ENCODE results near the gene C1orf159. TPM values are rescaled to one million over a fixed set of nuclear protein-coding genes. Genes with fewer than 3 reads are reported as not detected.

C1orf159 gene
- total and polyA plus RNA-seq, 7 donors: 1.5 to 6.7 (median 3.5) TPM

DNA sequence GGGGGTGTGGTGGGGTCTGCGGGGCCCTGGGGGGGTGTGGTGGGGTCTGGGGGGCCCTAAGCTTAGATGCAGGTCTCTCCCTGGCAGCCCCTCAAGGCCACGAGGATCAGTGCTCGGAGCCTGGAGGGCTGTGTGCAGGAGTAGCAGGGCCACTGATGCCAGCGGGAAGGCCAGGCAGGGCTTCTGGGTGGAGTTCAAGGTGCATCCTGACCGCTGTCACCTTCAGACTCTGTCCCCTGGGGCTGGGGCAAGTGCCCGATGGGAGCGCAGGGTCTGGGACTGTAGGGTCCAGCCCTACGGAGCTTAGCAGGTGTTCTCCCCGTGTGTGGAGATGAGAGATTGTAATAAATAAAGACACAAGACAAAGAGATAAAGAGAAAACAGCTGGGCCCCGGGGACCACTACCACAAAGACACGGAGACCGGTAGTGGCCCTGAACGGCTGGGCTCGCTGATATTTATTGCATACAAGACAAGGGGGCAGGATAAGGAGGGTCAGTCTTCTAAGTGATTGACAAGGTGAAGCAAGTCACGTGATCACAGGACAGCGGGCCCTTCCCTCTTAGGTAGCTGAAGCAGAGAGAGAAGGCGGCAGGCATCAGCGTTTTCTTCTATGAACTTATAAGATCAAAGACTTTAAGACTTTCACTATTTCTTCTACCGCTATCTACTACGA, 50.5 kb downstream of the C1orf159 start:
- intact Hi-C loops (cut with DNase I): no loop called here
- 62 to 64% (median 63%) methylated on average over 19 to 20 of the region's 20 CpGs for WGBS, 3 donors
- Histone ChIP-seq H3K9me3 (no peaks in the 10 kb centered on the region), H3K36me3 (ENCODE audit: insufficient read depth in 1 of 2, low read depth in 1 of 2) (no peaks in the 10 kb centered on the region), H3K4me1 (peaks cover 3% of the 10 kb centered on the region), H3K27me3 (ENCODE audit: insufficient read depth in 3 of 3, low read length in 2 of 3) (peaks cover 0 to 88% (median 43%) of the 10 kb centered on the region in 3 donors), H3K4me3 (no peak overlapping the region), H3K27ac (no peak overlapping the region)
- TF ChIP-seq, protein P1, sequence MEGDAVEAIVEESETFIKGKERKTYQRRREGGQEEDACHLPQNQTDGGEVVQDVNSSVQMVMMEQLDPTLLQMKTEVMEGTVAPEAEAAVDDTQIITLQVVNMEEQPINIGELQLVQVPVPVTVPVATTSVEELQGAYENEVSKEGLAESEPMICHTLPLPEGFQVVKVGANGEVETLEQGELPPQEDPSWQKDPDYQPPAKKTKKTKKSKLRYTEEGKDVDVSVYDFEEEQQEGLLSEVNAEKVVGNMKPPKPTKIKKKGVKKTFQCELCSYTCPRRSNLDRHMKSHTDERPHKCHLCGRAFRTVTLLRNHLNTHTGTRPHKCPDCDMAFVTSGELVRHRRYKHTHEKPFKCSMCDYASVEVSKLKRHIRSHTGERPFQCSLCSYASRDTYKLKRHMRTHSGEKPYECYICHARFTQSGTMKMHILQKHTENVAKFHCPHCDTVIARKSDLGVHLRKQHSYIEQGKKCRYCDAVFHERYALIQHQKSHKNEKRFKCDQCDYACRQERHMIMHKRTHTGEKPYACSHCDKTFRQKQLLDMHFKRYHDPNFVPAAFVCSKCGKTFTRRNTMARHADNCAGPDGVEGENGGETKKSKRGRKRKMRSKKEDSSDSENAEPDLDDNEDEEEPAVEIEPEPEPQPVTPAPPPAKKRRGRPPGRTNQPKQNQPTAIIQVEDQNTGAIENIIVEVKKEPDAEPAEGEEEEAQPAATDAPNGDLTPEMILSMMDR (IDR thresholded peaks at IDR 0.05): no peak
- ATAC-seq (no peak), DNase-seq (no peak)

DNA sequence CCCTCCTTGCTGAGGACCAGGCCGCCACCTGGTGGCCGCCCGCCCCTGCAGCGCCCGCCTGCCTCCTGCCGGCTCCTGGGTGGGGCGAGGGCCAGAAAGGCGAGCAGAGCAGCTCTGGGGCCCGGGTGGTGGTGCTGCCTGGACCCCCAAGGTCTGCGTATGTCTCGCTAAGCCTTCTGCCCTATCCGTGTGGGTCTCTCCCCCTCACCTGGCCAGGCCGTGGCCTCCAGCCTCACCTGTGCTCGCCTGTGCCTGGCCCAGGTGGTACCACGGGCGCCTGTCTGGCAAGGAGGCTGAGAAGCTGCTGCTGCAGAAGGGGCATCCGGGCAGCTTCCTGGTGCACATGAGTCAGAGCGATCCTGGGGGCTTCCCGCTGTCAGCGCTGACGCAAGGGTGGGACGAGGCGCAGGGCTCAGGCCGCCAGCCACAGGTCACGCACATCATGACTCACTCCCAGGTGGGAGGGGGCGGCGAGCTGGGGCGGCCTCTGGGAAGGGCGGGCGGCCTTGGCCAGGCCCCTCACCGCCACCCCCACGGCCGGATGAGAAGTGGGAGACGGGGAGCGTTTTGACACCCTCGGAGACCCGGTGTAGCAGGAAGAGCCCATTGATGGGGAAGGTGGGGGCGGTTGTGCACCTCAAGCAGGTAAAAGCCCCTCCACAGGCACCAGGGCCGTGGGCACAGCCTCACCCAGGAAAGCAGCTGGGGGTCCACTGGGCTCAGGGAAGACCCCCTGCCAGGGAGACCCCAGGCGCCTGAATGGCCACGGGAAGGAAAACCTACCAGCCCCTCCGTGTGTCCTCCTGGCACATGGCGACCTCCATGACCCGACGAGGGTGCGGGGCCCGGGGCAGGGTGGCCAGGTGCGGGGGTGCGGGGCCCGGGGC, 51.7 kb downstream of the C1orf159 start:
- H3K27me3 ChIP-seq (ENCODE audit: insufficient read depth in 3 of 3, low read length in 2 of 3): peaks cover 0 to 87% (median 44%) of the 10 kb centered on the region in 3 donors

DNA sequence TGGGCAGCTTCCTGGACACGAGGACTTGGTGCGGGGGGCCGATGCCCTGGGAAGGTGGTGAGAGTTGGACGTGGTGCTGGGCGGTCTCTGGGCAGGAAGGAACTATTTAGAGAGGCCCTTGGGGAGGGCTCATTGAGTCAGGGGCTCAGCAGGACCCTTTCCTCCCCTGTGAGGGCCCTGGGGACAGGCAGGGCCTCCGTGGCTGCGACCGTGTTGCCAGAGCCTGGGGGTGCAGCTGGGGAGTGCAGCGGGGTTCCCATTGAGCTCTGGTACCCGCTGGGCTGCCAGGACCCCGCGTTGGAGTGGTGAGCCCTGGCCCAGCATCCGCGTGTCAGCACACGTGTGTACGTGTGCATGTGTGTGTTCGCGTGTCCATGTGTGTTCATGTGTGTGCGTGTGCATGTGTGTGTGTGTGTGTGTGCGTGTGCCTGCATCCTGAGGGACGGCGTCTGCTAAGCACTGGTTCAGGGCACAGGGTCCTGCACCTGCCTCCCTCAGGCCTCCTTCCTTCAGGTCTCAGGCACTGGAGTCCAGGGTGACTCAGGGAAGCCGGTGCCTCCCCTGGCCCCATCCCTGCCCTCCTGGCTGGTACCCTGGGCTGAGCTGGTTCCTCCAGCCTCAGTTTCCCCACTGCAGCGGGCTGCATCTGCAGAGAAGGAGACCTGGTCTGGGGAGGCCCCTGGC, 52.5 kb downstream of the C1orf159 start:
- Histone ChIP-seq H3K27me3 (ENCODE audit: insufficient read depth in 3 of 3, low read length in 2 of 3) (peaks cover 0 to 88% (median 45%) of the 10 kb centered on the region in 3 donors), H3K4me3 (no peak overlapping the region), H3K36me3 (ENCODE audit: insufficient read depth in 1 of 2, low read depth in 1 of 2) (no peaks in the 10 kb centered on the region), H3K27ac (no peak overlapping the region), H3K9me3 (no peaks in the 10 kb centered on the region), H3K4me1 (no peaks in the 10 kb centered on the region)
- 64 to 67% (median 66%) methylated on average over 19 to 24 of the region's 24 CpGs for WGBS, 3 donors
- ATAC-seq (peak in 1 of 4 donors; percentile 4), DNase-seq (no peak)
- intact Hi-C loops (cut with DNase I): loop anchor here (1.0 to 2.0 kb wide), 3 partner anchors 31 to 79 kb away; no protein-coding TSS in a partner anchor
- TF ChIP-seq, protein P1 (IDR thresholded peaks at IDR 0.05): no peak

More for the DNA sequence above, 51.7 kb downstream of the C1orf159 start:
- 8 to 13% (median 11%) methylated on average over 45 to 50 of the region's 50 CpGs for WGBS, 3 donors
- Histone ChIP-seq H3K36me3 (ENCODE audit: insufficient read depth in 1 of 2, low read depth in 1 of 2) (no peaks in the 10 kb centered on the region), H3K9me3 (no peaks in the 10 kb centered on the region), H3K27ac (no peak overlapping the region), H3K4me1 (peaks cover 1% of the 10 kb centered on the region), H3K4me3 (peak overlapping the region; percentile 18)
- DNase-seq: peak; percentile 52 to 77
- intact Hi-C loops (cut with DNase I): loop anchor here (1.0 to 2.0 kb wide), 3 partner anchors 31 to 80 kb away; no protein-coding TSS in a partner anchor
- peak; percentile 63 to 78 (median 68) for ATAC-seq
- TF ChIP-seq, protein P1 (IDR thresholded peaks at IDR 0.05): peak; percentile 86

DNA sequence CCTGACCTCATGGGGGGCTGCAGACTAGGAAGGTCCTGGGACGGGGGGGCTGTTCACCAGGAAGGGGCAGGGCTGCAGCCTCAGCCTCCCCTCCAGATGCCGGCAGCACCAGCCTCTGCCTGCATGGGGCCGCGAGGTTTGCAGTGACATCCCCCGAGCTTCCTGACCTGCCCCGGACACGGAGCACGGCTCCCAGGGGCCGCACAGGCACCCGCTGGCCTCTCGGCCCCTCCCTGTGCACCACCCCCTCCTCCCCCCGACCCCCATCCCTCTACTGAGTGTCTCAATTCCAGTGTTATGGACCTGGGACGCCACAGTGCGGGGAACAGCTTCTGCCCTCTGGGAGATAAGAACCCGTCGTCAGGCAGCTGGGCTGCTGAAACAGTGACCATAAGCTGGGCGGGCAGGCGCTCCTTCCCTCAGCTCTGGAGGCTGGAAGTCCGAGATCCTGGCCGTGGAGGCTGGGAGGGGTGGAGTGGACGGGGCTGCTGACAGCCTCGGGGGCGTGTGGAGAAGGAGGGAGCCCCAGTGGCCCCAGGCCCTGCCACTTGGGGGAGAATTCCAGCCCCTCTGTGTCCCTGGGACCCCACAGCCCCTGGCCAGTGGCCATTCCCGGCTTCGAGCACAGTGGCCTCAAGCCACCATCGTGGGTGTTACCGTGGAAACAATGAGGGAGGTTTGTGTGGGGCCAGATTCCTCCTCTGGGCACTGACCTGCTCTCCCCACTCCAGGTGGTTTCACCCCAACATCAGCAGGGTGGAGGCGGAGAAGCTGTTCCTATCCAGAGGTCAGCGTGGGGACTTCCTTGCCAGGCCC, 53.3 kb downstream of the C1orf159 start:
- H3K27ac ChIP-seq: no peak overlapping the region
- DNase-seq: no peak
- no peaks in the 10 kb centered on the region for H3K4me1 ChIP-seq
- WGBS, 3 donors: 28 to 33% (median 32%) methylated on average over 24 to 29 of the region's 29 CpGs
- ATAC-seq: no peak
- TF ChIP-seq, protein P1 (IDR thresholded peaks at IDR 0.05): no peak
- no peaks in the 10 kb centered on the region for H3K36me3 ChIP-seq (ENCODE audit: insufficient read depth in 1 of 2, low read depth in 1 of 2)
- H3K27me3 ChIP-seq (ENCODE audit: insufficient read depth in 3 of 3, low read length in 2 of 3): peaks cover 0 to 88% (median 38%) of the 10 kb centered on the region in 3 donors
- H3K9me3 ChIP-seq: no peaks in the 10 kb centered on the region
- intact Hi-C loops (cut with DNase I): loop anchor here (1.0 to 2.0 kb wide), 3 partner anchors 30 to 78 kb away; no protein-coding TSS in a partner anchor
- H3K4me3 ChIP-seq: no peak overlapping the region
